GM12872 (cell line): ENCODE data around the gene SALL4.

Experiments used
- TF ChIP-seq, protein P1 (sequence below): IDR thresholded peaks from 3 replicates; pipeline ENCODE4 v1.5.1; 2011; ENCODE audit warnings: low read depth, mild to moderate bottlenecking, low read length, moderate library complexity; ENCODE audit not compliant: insufficient read depth

The SALL4 gene

DNA sequence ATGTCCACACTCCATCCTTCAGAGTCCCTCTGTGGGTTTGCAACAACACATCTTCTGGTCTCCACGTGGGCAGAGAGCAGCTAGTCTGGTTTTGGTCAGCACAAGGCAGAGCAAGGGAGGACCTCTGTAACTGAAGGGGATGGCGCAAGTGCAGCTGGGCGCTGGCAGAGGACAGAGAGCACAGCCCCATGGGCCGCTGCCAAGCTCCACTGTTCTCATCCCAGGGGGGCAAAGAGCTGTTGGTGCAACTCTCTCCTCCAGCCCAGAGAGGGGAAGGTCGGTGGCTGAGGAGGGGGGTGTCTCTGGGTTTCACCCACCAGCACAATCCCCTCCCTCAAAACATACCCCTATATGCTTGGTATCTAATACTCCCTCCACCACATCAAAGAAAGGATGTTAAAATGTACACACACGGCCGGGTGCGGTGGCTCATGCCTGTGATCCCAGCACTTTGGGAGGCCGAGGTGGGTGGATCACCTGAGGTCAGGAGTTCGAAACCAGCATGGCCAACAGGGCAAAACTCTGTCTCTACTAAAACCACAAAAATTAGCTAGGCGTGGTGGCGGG, 43.3 kb downstream of the SALL4 start:
- TF ChIP-seq, protein P1, sequence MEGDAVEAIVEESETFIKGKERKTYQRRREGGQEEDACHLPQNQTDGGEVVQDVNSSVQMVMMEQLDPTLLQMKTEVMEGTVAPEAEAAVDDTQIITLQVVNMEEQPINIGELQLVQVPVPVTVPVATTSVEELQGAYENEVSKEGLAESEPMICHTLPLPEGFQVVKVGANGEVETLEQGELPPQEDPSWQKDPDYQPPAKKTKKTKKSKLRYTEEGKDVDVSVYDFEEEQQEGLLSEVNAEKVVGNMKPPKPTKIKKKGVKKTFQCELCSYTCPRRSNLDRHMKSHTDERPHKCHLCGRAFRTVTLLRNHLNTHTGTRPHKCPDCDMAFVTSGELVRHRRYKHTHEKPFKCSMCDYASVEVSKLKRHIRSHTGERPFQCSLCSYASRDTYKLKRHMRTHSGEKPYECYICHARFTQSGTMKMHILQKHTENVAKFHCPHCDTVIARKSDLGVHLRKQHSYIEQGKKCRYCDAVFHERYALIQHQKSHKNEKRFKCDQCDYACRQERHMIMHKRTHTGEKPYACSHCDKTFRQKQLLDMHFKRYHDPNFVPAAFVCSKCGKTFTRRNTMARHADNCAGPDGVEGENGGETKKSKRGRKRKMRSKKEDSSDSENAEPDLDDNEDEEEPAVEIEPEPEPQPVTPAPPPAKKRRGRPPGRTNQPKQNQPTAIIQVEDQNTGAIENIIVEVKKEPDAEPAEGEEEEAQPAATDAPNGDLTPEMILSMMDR = no peak

DNA sequence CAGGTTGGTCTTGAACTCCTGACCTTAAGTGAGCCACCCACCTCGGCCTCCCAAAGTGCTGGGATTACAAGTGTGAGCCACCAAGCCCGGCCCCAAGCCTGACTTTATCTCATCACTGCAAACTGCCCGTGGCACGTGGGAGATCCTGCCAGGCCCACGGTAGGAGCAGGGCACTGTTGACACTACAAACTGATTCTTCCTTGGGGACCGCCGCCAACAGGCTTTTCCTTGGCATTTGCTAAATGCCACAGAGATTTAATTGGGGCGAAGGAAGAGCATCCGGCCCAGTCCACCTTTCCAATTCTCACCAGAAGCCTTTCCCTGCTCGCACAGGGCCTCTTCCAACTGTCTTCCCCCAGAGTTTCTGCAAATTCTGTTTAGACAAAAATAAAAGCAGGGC, 45.1 kb downstream of the SALL4 start:
- TF ChIP-seq, protein P1 = no peak

DNA sequence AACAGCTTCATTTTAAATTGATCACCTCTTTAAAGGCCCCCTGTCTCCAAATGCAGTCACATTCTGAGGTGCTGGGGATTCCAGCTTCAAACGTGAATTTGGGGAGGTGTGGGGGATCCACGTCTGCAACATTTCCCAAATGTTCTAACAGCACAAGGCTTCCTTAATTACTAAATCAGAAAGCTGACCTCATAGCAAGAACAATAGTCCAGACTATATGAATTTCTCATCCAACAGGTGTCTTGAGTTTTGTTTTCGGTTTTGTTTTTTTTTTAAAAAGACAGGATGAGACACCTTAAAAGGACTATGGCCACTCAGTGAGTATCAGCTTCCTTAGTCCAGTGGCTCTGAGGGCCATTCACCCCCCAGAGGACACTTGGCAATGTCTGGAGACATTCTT, 45.7 kb downstream of the SALL4 start:
- TF ChIP-seq, protein P1 = no peak

DNA sequence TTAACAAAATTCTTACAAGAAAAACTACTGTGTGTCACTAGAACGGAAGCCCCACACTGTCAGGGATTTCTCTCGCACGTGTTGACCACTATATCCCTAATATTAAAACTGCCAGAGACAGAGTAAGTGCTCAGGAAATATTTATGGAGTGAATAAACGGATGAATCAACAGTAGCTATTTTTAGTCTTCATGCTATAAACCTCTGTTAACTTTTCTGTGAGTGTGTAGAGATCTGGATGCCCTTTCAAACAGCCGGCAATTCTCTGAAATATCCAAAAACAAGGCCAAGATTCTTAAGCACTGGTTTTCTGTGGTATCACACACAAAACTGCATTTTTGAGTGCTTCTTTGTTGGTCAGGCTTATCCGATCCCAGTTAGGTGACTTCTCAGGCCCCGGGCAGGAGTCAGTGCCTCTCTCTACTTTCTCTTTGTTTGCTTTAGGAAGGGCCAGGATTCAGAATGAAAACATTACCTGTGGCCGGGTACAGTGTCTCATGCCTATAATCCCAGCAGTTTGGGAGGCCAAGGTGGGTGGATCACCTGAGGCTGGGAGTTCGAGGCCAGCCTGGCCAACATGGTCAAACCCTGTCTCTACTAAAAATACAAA, 49.9 kb downstream of the SALL4 start:
- TF ChIP-seq, protein P1 = no peak

DNA sequence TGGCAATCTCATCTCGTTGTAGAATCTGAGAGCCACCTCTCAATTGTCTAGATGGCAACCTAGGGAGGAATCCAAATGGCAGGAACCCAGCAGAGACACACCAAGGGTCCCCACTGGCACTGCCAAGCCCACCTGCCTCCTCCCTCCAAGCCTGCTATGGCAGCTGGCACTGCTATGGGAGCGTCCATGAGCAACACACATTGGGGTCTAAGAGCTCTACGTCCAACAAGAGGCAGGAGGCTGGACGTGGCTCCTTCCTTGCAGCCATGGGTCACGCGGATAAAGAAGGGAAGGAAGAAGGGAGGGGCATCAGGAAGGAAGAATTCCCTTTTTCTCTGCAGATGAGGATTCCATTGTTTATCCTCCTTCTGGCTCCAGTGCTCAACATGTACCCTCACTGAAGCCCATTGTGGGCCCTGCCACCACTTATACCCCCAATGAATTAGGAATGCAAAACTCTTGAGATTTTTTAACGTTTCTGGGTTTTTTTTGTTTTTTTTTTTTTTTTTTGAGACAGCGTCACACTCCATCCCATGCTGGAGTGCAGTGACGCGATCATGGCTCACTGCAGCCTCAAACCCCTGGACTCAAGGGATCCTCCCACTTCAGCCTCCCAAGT, 51.4 kb downstream of the SALL4 start:
- TF ChIP-seq, protein P1 = no peak

DNA sequence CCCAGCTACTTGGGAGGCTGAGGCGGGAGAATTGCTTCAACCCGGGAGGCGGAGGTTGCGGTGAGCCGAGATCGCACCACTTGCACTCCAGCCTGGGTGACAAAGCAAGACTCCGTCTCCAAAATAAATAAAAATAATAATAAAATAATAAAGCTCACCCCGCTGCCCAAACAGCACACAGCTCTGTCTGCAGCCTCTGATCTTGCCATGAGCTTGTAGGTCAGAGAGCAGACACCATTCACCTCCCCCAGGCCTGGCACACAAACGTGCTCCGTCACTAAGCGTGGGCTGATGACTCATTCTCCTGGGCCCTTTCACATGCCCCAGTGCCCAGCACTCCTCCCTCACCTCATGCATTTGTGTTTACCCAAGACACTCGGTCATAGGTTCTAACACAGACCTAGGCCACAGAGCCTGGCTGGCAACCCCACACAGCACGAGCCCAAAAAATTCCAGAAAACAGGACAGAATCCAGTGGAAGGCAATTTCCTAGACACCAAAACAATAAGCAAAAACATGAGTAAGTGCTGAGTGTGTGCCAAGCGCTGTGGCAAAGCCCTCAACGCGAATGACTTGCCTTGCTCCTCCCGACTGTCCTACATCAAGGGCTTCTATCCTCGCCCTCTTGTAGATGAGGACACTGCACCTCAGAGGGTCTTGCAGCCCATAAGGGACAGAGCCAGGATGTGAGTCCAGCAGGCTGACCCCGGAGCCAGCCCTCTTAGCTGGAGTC, 52.1 kb downstream of the SALL4 start:
- TF ChIP-seq, protein P1 = no peak

DNA sequence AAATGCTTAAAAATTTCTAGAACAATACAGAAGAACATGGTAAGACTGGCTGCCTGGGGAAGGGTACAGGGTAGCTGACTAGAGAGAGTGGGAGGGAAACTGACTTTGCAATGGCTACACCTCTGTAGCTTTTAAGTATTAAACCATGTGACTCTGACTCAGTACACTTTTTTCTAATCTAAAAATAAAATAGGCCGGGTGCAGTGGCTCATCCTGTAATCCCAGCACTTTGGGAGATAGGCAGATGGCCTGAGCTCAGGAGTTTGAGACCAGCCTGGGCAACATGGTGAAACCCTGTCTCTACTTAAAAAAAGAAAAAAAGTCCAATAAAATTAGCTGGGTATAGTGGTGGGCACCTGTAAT, 52.7 kb downstream of the SALL4 start:
- TF ChIP-seq, protein P1 = no peak
